COLO668 (cell line): ENCODE measurements around the gene PTK6.

Source experiments
- DNase-seq: peaks from one replicate; lab custom pipeline; 2025; ENCODE audit not compliant: unreplicated experiment; lab: John Stamatoyannopoulos, UW

Gene PTK6

DNA sequence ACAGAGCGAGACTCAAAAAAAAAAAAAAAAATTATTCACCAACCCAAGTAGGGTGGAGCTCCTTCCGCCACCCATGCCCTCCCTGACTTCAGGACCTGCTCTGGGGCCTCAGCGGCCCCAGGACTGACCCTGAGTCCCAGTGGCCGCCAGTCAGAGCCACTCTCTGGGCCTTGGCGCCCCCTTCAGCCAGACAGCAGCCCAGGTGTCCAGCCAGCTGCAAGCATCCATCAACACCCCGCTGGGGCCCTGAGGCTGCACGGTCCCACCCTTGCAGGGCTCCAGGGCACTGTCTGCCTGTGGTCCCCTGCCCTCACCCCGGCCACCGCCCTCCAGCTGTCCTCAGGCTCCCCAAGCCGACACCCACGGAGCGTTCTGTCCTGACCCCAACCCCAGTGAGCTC, 53.3 kb downstream of the PTK6 start:
- peak; percentile 38 for DNase-seq

- peak; percentile 13 for DNase-seq
These were observed 55.1 kb downstream of the PTK6 start for GRCh38 chr20:63482021-63482587.

GRCh38 chr20:63481503-63481902, 55.7 kb downstream of the PTK6 start:
- DNase-seq = no peak

- DNase-seq = peak; percentile 26
These were observed 57.3 kb downstream of the PTK6 start for GRCh38 chr20:63479695-63480419.

- DNase-seq = no peak
These were observed 58.6 kb downstream of the PTK6 start for GRCh38 chr20:63478346-63479302.
